Activated naive CD8-positive, alpha-beta T cell treated with anti-CD3 and anti-CD28 coated beads, Interleukin-2, amount 50 U/mL, for 16 hours (primary cell): ENCODE results near the gene L2HGDH.

Experiments used
- DNase-seq: peaks from one replicate; pipeline ENCODE4 v3.0.0-alpha.2; 2020; ENCODE audit warnings: low read depth, low spot score

The L2HGDH gene

DNA sequence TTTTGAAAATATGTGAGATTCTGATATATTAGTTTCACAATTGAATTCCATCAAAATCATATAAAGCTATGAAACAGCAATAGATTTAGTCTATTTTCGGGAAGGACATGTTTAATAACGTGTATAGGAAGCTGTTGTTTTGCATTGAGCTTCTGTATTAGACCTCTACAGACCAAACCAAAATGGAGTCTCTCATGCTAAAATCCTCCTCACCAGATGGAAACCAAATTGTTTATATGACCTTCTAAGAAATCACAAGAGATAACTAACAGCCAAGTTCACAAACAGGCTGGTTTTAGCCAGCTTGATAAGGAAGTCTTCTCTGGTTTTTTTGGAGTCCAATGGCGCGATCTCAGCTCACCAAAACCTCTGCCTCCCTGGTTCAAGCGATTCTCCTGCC is 23.9 kb downstream of the L2HGDH start:
- no peak for DNase-seq

DNA sequence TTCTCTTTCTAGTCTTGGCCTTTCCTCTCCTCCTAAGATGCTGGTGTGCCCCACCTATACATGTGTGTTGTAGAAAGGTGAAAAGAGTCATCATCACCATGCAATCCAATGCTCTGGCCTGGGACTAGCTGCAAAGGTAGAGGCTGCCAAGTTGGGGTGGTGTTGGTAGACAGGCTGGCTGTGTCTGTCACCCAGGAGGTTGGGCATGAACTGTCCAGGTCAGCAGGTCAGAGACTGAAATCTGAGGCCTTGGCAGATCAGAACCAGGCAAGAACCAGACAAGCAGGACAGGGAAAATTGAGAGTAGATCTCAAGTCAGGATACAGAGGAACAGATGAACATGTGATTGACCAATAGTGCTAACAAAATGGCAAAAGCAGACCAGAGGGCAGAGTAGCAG is 26.2 kb downstream of the L2HGDH start:
- DNase-seq = no peak

DNA sequence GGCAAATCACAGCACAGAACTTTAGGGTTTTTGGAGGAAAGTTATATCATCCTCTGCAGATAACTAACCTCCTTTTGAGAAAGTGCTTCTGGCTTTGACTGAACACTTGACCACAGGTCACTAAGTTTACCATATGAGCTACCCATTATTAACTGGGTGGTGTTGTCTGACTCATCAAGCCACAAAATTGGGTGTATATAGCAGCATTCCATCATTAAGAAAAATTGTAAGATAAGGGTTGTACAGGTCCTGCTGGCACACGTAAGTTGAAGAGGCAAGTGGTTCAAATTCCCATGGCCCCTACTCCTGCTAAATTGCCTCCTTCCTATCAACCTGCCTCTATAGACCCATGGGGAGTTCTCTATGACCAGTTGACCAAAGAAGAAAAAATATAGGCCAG is 39.5 kb downstream of the L2HGDH start:
- DNase-seq = no peak

DNA sequence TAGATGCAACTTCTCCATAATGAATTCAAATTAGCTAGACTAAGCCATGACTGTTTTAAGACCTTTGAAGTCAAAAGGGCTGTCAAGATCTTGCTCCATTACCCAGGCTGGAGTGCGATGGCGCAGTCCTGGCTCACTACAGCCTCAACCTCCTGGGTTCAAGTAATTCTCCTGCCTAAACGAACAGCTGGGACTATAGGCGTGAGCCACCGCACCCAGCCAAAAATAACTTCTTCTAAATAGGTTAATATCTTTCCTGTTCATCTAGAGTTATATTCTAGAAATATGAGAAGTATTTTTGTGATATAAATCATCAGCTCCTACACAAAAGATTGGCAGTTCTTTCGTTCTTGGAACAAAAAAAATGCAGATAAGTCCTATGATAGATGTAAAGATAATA is 41.1 kb downstream of the L2HGDH start:
- no peak for DNase-seq

DNA sequence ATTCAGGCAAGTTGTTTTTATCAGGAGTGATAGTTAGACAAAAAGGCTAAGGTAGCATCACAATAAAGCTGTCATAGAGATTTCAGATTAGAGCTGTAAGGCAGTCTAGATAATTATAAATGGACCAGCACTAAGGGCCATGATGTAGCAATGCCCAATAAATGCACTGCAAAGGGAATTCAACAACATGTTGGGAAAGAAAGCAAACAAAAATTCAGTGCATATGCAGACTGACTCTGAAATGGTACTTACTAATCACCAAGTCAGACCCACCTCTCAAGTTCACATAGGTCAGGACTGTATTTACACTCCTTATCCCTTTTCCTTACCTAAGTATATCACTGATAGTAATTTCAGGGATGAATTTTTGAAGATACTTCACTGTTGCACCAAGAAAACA is 47.0 kb downstream of the L2HGDH start:
- no peak for DNase-seq

DNA sequence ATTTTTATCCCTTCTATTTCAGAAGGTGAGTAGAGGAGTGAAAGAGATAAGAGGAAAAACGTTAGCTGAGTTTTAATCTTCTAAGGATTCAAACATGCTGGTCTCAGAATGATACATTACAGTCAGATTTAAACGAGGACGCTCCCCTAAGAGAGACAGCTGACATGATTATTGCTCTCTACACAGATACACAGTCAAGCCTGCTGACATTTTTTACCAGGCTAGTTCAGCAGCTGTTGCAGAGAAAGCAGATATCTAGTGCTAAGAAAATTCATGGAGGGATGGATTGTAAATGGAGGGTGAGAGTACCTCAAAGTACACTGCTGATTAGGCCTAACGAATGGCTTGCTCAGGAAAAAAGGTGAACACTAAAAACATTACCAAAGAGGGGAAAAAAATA is 48.7 kb downstream of the L2HGDH start:
- no peak for DNase-seq

DNA sequence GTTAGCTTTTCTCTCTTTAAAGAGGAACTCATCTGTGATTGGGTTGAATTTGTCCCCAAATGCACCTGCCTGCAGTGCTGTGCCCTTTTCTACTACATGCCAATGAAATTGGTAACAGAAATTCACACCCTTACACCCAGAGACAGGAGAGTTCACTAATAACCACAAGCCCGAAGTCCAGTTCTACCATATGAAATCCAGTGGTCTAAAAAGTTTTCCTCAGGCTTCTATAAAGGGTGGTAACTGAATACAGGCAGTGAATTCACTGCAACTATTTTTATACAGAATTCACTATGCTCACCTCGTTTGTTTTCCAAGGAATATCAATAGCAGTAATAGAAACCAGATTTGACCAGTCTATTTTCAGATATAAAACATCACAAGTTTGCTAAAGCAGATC is 49.2 kb downstream of the L2HGDH start:
- DNase-seq = no peak

DNA sequence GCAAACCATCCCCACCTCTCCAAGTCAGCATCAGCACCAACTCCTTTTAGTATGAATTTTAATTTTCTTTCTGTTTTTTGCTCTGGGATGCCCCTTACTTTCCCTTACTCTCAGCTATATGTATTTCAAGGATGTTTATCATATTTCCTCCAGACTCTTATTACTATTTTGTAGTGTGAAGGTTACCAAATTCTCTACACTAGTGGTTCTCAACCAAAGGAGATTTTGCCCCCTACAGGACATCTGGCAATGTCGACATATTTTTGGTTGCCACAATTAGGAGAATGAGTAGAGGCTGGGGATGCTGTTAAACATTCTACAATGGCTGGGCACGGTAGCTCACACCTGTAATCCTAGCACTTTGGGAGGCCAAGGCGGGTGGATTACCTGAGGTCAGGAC is 51.5 kb downstream of the L2HGDH start:
- DNase-seq = no peak

DNA sequence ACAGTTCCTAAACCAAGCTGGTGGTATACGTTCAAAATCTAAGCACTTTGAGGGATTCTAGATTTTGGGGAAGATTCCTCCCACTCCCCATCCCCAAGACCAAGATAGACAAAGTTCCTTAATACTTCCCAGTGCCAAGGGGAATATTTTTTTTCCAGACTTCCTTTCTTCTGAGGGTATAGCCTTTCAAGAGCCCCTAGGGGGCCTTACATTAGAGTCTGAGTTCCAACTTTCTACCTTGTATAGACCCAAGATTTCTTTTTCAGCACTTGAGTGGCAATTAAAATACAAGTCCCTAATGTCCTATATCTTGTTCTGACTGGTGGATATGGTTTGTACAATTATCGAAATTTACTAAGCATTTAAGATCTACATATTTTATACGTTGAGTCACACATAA is 52.0 kb downstream of the L2HGDH start:
- no peak for DNase-seq

DNA sequence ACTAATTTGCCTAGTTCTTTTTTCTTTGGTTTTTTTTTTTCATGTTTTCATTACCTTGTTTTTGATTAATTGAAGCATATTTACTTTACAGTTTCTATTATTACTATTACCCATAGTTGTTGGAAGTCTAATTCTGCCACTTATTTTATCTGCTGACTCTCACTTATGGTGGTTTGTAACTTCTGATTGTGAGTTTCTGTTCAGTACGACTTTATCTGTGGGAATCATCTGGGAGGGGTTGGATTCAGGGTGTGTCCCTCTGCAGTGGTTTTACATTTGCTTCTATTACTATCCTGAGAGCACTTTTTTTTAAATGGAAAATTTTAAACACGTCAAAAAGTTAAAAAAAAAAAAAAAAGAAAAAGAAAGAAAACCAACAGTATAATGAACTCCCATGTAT is 54.3 kb downstream of the L2HGDH start:
- no peak for DNase-seq

DNA sequence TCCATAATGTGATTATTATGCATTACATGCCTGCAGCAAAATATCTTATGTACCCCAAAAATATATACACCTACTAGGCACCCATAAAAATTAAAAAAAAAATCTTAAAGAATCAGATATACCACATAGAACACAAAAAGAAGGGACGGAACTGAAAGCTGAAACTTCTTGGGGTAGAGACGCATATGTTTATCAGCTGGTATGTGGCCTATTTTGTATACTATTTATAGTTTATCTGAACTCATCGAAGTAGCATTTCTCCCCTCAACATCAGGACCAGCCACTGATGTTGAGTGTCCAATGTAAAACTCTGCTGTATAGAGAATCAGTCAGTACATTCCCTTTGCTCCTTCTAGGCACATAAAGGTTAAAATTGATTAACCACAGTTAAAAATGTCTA is 57.8 kb downstream of the L2HGDH start:
- no peak for DNase-seq

DNA sequence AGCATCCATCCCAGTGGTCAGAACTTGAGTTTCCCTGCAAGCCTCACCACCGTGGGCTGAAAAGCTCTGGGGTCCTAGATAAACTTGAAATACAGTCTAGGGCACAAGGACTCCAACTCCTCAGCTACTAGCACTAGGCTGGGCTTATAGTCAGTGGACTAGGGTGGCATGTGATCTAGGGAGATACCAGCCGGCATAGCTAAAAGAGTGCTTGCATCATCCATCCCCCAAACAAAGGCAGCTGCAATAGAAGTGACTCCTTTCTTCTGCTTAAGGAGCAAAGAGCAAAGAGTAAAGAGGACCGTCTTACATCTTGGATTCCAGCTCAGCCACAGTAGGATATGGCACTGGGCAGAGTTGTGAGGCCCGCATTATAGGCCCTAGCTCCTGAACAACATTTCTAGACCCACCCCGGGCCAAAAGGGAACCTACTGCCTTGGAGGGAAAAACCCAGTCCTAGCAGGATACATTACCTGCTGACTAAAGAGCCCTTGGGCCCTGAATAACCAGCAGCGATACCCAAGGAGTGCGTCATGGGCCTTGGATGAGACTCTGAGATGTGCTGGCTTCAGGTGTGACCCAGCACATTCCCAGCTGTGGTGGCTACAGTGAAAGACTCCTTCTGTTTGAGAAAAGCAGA is 62.8 kb downstream of the L2HGDH start:
- no peak for DNase-seq

DNA sequence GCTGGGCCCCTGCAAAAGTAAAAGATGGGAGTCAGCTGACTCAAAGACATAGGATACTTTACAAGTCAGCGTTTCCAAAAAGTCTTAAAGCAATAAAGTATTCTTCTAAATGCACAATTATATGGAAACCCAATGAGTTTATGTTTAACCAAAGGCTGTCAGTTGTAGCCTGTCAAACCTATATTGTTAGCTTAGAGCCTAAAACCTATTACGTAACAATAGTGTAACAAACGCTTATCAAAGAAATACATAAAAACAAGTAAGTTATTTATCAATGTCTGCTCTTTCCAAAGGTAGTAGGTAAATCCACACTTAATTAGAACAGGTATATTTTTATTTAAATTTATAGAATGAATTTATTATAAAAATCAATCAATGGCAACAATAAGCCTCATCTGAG is 64.8 kb downstream of the L2HGDH start:
- no peak for DNase-seq

DNA sequence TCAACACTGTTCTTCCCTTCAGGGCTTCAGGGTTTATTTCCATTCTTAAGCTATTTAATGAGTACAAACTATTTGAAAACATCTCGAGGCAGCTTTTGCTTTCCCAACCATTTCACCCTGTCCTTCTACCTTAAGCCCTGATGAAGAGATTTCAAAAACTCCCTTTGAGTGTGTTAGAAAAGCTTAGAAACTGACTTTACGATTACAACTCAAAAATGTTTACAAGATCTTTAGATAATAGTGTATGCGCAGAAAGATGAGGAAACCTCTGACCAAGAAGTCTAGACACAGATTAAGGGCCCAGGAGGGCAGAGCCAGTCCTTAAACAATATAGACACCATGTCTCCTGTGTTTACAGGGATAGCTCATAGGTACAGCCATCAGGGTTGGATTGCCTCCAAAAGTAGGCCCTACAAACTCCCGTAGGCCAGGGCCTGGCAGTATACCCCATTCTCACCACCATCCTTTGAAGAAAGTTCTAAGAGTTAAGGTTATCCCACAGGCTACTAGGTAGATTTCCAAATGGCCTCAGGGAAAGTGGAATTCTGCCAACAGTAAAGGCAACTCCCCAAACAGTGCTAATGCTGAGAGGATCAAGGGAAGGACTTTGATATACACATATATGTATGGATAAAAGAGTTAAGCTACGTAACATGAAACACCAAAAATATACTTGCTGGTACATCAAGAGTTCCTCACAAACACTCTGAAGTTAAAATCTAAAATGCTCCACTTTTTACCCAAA is 69.3 kb downstream of the L2HGDH start:
- DNase-seq = no peak

DNA sequence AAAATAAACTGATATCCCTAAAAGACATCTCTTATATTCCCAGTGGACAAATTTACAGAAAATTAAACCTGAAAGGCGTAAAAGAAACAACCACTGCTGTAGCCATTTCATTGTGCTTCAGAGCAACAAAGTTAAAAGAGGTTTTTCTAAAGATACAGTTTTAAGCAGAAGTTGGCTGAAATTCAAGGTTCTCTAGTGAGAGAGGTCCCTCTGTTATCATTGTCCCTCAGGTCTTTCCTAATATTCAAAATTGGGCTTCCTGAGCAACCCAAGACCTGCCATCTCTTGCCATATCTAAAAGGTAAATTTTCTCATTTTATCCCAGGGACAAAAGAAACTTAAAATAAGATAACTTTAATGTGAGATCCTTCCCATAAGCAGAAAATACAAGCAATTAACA is 69.9 kb downstream of the L2HGDH start:
- DNase-seq = no peak

DNA sequence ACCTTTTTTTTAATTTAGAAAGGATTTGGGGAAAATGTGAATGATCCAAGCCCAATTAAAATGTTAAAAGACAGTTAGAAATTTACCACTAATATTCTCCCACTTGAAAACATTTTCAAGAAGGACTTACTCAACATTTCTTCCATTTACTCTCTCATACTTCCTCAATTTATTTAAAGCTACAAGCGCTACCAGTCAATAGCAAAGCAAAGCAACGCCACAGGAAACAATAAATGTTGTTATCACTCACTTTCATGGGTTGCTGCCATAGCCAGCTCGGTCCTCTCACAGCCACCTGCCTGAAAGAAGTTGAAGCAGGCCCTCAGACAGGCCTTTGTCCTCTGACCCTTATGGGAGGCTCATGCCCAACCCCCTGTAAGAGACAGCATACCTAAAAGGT is 74.6 kb downstream of the L2HGDH start:
- no peak for DNase-seq

DNA sequence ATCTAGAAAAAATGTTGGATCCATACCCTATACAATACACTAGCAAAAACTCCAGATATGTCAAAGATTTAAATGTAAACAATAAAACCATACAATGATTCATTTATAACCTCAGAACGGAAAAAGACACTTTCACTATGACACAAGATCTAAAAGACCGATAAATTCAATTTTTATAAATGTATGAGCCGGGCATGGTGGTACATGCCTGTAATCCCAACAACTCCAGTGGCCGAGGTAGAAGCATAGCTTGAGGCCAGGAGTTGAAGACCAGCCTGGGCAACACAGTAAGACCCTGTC is 78.1 kb downstream of the L2HGDH start:
- DNase-seq = no peak

DNA sequence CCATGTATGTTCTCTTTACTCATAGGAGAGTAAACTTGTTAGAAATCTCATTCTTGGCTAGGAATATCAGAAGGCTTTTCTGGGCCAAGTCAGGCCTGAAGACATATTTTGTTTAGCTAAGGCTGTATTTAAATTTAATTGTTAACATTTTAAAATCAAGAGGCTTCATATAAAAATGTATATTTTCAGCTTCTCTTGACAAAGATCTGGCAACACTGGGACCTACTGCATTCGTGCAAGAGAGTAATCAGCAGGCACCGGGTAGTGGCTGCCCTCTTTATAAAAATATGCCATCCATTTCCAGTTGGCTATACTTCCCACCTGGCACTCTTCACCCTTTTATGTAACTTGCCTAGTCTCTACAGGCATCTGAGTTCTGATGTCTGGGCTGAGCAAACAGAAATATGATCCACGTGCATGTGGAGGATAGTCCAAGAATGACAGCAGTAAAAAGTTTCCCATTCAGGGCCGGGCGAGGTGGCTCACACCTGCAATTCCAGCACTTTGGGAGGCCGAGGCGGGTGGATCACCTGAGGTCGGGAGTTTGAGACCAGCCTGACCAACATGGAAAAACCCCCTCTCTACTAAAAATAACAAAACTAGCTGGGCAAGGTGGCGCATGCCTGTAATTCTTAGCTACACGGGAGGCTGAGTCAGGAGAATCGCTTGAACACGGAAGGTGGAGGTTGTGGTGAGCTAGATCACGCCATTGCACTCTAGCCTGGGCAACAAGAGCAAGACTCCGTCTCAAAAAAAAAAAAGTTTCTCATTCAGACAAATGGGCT is 78.7 kb downstream of the L2HGDH start:
- DNase-seq = no peak

DNA sequence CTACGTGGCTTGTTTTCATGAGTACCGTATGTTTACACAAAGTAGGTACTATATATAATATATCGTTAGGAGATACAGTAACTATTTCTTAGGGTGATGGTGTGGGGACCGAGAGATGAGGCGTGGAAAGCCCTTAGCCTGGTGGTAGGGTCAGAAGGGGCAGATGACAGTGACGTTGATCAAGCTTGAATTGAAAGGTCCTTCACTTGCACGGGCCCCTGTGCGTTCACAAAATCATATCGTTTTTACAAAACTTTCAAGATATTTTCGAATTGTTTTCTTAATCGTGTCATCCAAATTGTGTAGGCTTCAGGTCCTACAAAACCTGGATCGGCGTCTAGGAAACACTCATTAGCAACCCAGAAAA is 79.8 kb downstream of the L2HGDH start:
- DNase-seq = no peak

DNA sequence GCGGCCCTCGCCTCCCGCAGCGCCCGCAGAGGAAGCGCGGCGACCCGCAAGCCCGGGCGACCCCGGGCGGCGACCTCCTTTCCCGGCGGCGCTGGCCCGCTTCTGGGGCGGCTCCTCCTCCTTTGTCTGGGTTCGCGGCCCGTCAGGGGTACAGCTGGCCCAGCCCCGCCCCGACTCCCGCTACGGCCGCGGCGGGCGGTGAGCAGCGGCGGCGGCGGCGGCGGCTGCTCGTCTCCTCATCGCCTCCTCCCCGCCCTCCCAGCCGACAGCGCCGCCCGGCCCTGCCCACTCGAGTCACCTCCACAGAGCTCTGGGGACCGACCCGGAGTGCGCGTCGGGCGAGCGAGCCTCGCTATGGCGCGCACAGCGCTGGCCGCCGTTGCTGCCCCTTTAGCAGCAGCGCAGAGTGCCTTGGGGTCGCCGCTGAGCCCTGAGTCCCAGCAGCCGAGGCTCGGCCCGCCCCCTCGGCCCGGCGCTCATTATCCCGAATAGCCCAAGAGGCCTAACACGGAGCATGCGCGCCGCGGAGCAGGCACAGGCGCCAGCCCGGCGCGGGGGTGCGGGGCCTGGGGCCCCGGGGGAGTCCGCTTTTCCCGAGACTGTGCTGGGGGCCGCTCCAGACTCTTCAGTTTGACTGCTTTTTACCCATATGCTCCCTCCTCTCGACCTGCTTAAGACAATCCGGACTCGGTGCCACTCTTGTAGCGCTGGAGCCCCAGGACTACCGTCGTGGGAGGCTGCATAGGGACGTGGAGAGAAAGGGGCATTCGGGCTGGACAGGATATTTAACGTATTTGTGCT is 80.4 kb downstream of the L2HGDH start, which contains the start of gene SOS2:
Gene SOS2 (minus strand): TSS at position 104 of the 801 bp plus-strand sequence. CDS start 295 bp downstream, outside the sequence.
- peak; percentile 50 for DNase-seq

DNA sequence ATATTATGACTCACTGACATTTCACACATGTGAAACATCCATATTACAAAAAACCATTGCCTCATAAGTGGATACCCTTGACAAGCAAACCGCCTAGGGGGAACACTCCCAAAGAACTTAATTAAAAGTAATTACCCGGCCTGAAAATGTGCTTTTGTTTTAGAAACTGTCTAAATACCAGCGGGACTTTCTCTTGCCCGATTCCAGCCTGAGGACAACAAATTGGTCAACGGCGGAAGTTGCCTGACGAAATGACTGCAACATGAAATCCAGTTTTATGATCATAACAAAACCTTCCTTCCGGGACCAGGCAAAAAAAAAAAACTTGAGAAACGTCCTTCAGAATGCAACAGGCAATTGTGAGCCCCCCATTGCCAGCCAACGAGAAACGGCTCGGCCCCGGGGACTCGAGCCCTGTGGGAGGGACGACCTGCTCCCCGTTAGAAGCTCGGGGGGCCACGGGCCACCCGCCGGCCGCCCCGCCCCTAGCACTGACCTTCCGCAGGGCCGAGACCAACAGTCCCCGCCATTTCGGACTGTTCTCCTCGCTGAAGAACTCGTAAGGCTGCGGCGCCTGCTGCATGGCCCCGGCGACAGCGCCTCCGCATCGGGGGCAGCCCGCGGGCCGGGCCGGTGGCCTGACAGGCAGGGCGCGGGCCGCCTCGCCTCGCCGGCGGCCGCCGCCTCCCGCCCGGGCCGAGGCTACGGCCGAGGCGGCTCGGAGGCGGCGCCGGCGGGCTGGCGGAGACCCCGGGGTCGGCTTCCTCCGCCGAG is 81.1 kb downstream of the L2HGDH start:
- no peak for DNase-seq

DNA sequence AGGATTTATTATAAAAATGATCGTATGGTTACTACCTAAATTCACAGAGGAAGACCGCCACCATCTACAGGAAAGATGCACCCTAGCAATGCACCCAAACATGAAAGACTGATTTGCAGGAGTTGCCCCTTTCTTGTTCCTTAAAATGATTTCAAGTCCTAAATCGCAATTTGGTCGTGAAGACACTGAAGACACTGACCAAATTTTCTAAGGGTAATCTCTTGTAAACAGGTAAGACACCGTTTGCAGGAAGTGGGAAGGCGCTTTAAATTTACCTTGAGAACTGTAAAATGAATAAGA is 81.7 kb downstream of the L2HGDH start:
- DNase-seq = no peak
